SK-N-MC (cell line): ENCODE measurements around the gene CAMKMT.

Experiments
- EZH2 ChIP-seq: fragments of 200-600 bp; sonication (generic); IDR thresholded peaks from one replicate; pipeline ENCODE4 v1.6.1; 2017; ENCODE audit warnings: antibody characterized with exemption
- POLR2AphosphoS5 ChIP-seq: IDR thresholded peaks from 2 replicates; pipeline ENCODE4 v1.6.1; 2012; ENCODE audit warnings: mild to moderate bottlenecking, low read depth, low read length, borderline replicate concordance

GRCh38 chr2:44639399-44639798 lies 277.7 kb downstream of the CAMKMT start:
- TF ChIP-seq EZH2, result no peak
- TF ChIP-seq POLR2AphosphoS5, result no peak
